ENCODE results near the gene EIF4EBP2. TPM values are rescaled to one million over a fixed set of nuclear protein-coding genes. Genes with fewer than 3 reads are reported as not detected.

The EIF4EBP2 gene
- total RNA-seq, 1 experiment from 2014 or later = 93.2 TPM

DNA sequence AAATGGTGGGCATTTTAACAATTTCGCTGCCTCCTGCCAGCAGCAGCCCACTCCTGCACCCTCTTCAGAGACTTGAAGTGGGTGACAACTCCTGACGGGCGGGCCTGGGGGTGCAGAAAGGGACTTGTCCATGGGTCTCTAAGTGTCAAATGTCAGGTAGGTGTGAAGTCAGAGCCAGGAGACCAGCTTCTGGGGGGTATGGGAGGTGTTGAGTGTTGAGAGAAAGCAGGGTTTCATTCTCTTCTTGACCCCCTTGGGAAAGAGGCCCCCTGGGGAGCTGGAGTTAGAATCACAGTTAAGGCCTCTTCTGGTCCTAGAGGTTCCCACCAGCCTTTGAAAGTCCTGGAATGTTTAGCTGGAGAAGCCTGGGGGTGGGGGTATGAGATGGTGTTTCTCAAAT lies 63.0 kb downstream of the EIF4EBP2 start:
- TF ChIP-seq, protein P1, sequence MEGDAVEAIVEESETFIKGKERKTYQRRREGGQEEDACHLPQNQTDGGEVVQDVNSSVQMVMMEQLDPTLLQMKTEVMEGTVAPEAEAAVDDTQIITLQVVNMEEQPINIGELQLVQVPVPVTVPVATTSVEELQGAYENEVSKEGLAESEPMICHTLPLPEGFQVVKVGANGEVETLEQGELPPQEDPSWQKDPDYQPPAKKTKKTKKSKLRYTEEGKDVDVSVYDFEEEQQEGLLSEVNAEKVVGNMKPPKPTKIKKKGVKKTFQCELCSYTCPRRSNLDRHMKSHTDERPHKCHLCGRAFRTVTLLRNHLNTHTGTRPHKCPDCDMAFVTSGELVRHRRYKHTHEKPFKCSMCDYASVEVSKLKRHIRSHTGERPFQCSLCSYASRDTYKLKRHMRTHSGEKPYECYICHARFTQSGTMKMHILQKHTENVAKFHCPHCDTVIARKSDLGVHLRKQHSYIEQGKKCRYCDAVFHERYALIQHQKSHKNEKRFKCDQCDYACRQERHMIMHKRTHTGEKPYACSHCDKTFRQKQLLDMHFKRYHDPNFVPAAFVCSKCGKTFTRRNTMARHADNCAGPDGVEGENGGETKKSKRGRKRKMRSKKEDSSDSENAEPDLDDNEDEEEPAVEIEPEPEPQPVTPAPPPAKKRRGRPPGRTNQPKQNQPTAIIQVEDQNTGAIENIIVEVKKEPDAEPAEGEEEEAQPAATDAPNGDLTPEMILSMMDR (conservative IDR thresholded peaks at IDR 0.05) = no peak
- no peak overlapping the region for H2BK120ac ChIP-seq (ENCODE audit: low read depth, low read length, poor library complexity, severe bottlenecking)

More for the DNA sequence above, 63.0 kb downstream of the EIF4EBP2 start:
- Mint-ChIP-seq H3K27me3 (ENCODE audit: low read depth) (peaks cover 2% of the 10 kb centered on the region; the same call in 1 of the 2 replicates), H3K27ac (no peak overlapping the region), H3K9me3 (no peaks in the 10 kb centered on the region), H3K36me3 (ENCODE audit: insufficient read depth in 1 of 3, low read depth in 3 of 3) (no peaks in the 10 kb centered on the region), H3K4me3 (no peak overlapping the region), H3K4me1 (peaks cover 11 to 17% of the 10 kb centered on the region in 2 experiments)
- H2BK12ac ChIP-seq (ENCODE audit: insufficient read length, low read depth, low read length) = no peak overlapping the region
- H4K91ac ChIP-seq (ENCODE audit: insufficient read length, low read depth, low read length) = no peak overlapping the region
- H3K79me2 ChIP-seq (ENCODE audit: insufficient read depth, low read length) = no peaks in the 10 kb centered on the region
- no peaks in the 10 kb centered on the region for H3K4me1 ChIP-seq (ENCODE audit: insufficient read depth, low read length)
- no peak overlapping the region for H3K23ac ChIP-seq (ENCODE audit: insufficient read length, low read depth, low read length)
- H3K23me2 ChIP-seq (ENCODE audit: insufficient read length, low read depth, low read length, poor library complexity, severe bottlenecking) = no peaks in the 10 kb centered on the region
- no peaks in the 10 kb centered on the region for H3K9me3 ChIP-seq (ENCODE audit: control insufficient read depth, low read depth, low read length)
- no peak overlapping the region for H2AFZ ChIP-seq (ENCODE audit: low read length)
- H3T11ph ChIP-seq (ENCODE audit: low read length) = no peak overlapping the region
- H3K14ac ChIP-seq (ENCODE audit: insufficient read depth, low read length) = no peak overlapping the region
- no peak overlapping the region for H3K9ac ChIP-seq (ENCODE audit: extremely low read depth, insufficient read length, low read length)
- H2BK20ac ChIP-seq (ENCODE audit: low read depth, low read length, poor library complexity, severe bottlenecking) = no peak overlapping the region
- no peak overlapping the region for H3K27ac ChIP-seq (ENCODE audit: insufficient read length, low read depth, low read length)
- H3K79me1 ChIP-seq (ENCODE audit: insufficient read depth, low read depth, low read length, poor library complexity, severe bottlenecking) = no peaks in the 10 kb centered on the region
- no peak overlapping the region for H3K18ac ChIP-seq (ENCODE audit: insufficient read length, low read depth, low read length)
- H2AK5ac ChIP-seq (ENCODE audit: insufficient read length, low read length) = no peak overlapping the region
- H3K56ac ChIP-seq (ENCODE audit: insufficient read length, low read depth, low read length) = no peak overlapping the region
- no peak overlapping the region for H3K4ac ChIP-seq (ENCODE audit: low read depth, low read length)
- H4K8ac ChIP-seq (replicated peaks; ENCODE audit: insufficient read length, low read depth, low read length) = no peak overlapping the region
- no peaks in the 10 kb centered on the region for H3K27me3 ChIP-seq (ENCODE audit: insufficient read depth, low read length)
- H4K5ac ChIP-seq (ENCODE audit: insufficient read length, low read depth, low read length) = no peak overlapping the region
- H3K4me2 ChIP-seq (ENCODE audit: insufficient read depth, insufficient read length, low read length) = no peak overlapping the region
- no peak overlapping the region for H2BK15ac ChIP-seq (ENCODE audit: low read depth, low read length)
- H2BK5ac ChIP-seq (ENCODE audit: insufficient read length, low read length) = no peak overlapping the region
- no CpG with 5 or more reads among the region's 3 CpGs for WGBS (ENCODE audit: extremely low coverage, insufficient read length, low lambda C conversion rate)
- no peaks in the 10 kb centered on the region for H4K20me1 ChIP-seq (ENCODE audit: control insufficient read depth, insufficient read depth, insufficient read length)
- no peak for DNase-seq

Data from H9 (cell line).